HuH-7 (cell line): ENCODE results near the gene TMEM255A.
"Not testable (repeated sequence)": the region's sequence is repeated elsewhere in the genome, so short reads cannot be mapped to it uniquely, and the experiment has no call there.

ENCODE experiments used
- DNase-seq: peaks from one replicate; pipeline ENCODE4 v3.0.0; 2011; ENCODE audit warnings: low spot score

Gene TMEM255A

GRCh38 chrX:120310861-120311726 lies at the start of gene TMEM255A:
TSS of gene TMEM255A (minus strand) at chrX:120311461. CDS start at chrX:120311309, 152 bp downstream.
- no peak for DNase-seq

GRCh38 chrX:120358737-120359456 lies 47.6 kb upstream of the TMEM255A start:
- no peak for DNase-seq

- no peak for DNase-seq
These were observed 45.9 kb upstream of the TMEM255A start for GRCh38 chrX:120357186-120357585.

- no peak for DNase-seq
These were observed 44.8 kb upstream of the TMEM255A start for GRCh38 chrX:120356084-120356483.

GRCh38 chrX:120350450-120351138 lies 39.3 kb upstream of the TMEM255A start:
- DNase-seq, result no peak

GRCh38 chrX:120344566-120344965 lies 33.3 kb upstream of the TMEM255A start:
- DNase-seq, result not testable (repeated sequence)

GRCh38 chrX:120336899-120337298 lies 25.6 kb upstream of the TMEM255A start:
- no peak for DNase-seq

- DNase-seq, result no peak
These were observed 24.0 kb upstream of the TMEM255A start for GRCh38 chrX:120335289-120335688.

GRCh38 chrX:120334603-120335002 lies 23.3 kb upstream of the TMEM255A start:
- no peak for DNase-seq

- DNase-seq, result no peak
These were observed 22.9 kb upstream of the TMEM255A start for GRCh38 chrX:120334151-120334550.

- no peak for DNase-seq
These were observed 21.1 kb upstream of the TMEM255A start for GRCh38 chrX:120332394-120332793.

- no peak for DNase-seq
These were observed 19.9 kb upstream of the TMEM255A start for GRCh38 chrX:120331116-120331515.

- no peak for DNase-seq
These were observed 10.4 kb upstream of the TMEM255A start for GRCh38 chrX:120321520-120322281.

- DNase-seq, result no peak
These were observed 7.2 kb upstream of the TMEM255A start for GRCh38 chrX:120318411-120318810.

- no peak for DNase-seq
These were observed 5.5 kb upstream of the TMEM255A start for GRCh38 chrX:120316587-120317283.

GRCh38 chrX:120315776-120316175 lies 4.5 kb upstream of the TMEM255A start:
- DNase-seq, result no peak

GRCh38 chrX:120311727-120312063 lies 434 bp upstream of the TMEM255A start:
- no peak for DNase-seq

GRCh38 chrX:120309873-120310705 lies 1.2 kb downstream of the TMEM255A start:
- DNase-seq, result no peak

GRCh38 chrX:120308959-120309872 lies 2.0 kb downstream of the TMEM255A start:
- DNase-seq, result peak; percentile 56
